Osteoblast (primary cell): Measurements from ENCODE around the gene SNX20. TPM values are rescaled to one million over a fixed set of nuclear protein-coding genes. Genes with fewer than 3 reads are reported as not detected.

Source experiments
- DNase-seq: peaks from one replicate; pipeline ENCODE4 v3.0.0; 2011; ENCODE audit warnings: low spot score, mixed read lengths; ENCODE audit not compliant: insufficient read length; ENCODE audit errors: missing footprints
- H2AFZ ChIP-seq: 2 replicates; pipeline ENCODE4 v1.6.0; 2011; ENCODE audit warnings: mild to moderate bottlenecking, low read length
- H3K27ac ChIP-seq: 2 replicates; pipeline ENCODE4 v1.5.1; 2011; ENCODE audit warnings: mild to moderate bottlenecking, low read depth, low read length, moderate library complexity
- H3K27me3 ChIP-seq: 2 replicates; pipeline ENCODE4 v1.6.0; 2012; ENCODE audit warnings: mild to moderate bottlenecking, control low read depth, inconsistent platforms, low read length, moderate library complexity; ENCODE audit not compliant: insufficient read depth
- H3K36me3 ChIP-seq: 2 replicates; pipeline ENCODE4 v1.5.1; 2011; ENCODE audit warnings: mild to moderate bottlenecking, low read length, control low read depth, moderate library complexity; ENCODE audit not compliant: insufficient read depth
- H3K4me1 ChIP-seq: 2 replicates; pipeline ENCODE4 v1.5.1; 2011; ENCODE audit warnings: mild to moderate bottlenecking, low read length, control low read depth, moderate library complexity; ENCODE audit not compliant: insufficient read depth
- H3K4me2 ChIP-seq: 2 replicates; pipeline ENCODE4 v1.6.0; 2011; ENCODE audit warnings: mild to moderate bottlenecking, low read length; ENCODE audit not compliant: insufficient read depth
- H3K4me3 ChIP-seq: fragments of 200-600 bp; sonication (generic); 3 replicates; pipeline ENCODE4 v1.5.1; 2012; ENCODE audit warnings: mild to moderate bottlenecking, low read length, inconsistent platforms; ENCODE audit not compliant: insufficient read depth
- H3K79me2 ChIP-seq: 2 replicates; pipeline ENCODE4 v1.6.0; 2012; ENCODE audit warnings: mild to moderate bottlenecking, low read length, control low read depth, inconsistent platforms; ENCODE audit not compliant: insufficient read depth
- H3K9me3 ChIP-seq: 2 replicates; pipeline ENCODE4 v1.5.1; 2011; ENCODE audit warnings: low read depth, low read length, control low read depth
- H4K20me1 ChIP-seq: 2 replicates; pipeline ENCODE4 v1.6.0; 2012; ENCODE audit warnings: mild to moderate bottlenecking, low read length, control low read depth; ENCODE audit not compliant: insufficient read depth
- CTCF ChIP-seq: IDR thresholded peaks from 2 replicates; pipeline ENCODE4 v1.5.1; 2011; ENCODE audit warnings: mild to moderate bottlenecking, low read depth, low read length, moderate library complexity; ENCODE audit errors: extremely low read depth
- total RNA-seq: library from RNA; depleted of rRNA; stranded (reverse); fragments of >200 nt; gene quantifications from 2 replicates; pipeline ENCODE4 v1.2.3, GENCODE V29; 2012

SNX20 gene
- total RNA-seq, 1 donor = not detected

GRCh38 chr16:50688867-50689266, 7.8 kb upstream of the SNX20 start:
- H2AFZ ChIP-seq = no peak overlapping the region
- no peaks in the 10 kb centered on the region for H3K9me3 ChIP-seq
- no peaks in the 10 kb centered on the region for H3K79me2 ChIP-seq
- H3K4me3 ChIP-seq = no peak overlapping the region
- no peaks in the 10 kb centered on the region for H3K36me3 ChIP-seq
- H4K20me1 ChIP-seq = no peaks in the 10 kb centered on the region
- DNase-seq = no peak
- H3K27ac ChIP-seq = no peak overlapping the region
- peaks cover 2% of the 10 kb centered on the region for H3K4me1 ChIP-seq
- TF ChIP-seq CTCF = no peak
- peaks cover 19% of the 10 kb centered on the region for H3K27me3 ChIP-seq
- no peak overlapping the region for H3K4me2 ChIP-seq

GRCh38 chr16:50688083-50688482, 7.0 kb upstream of the SNX20 start:
- DNase-seq = peak; percentile 81
- no peak for TF ChIP-seq CTCF
- no peaks in the 10 kb centered on the region for H3K9me3 ChIP-seq
- no peaks in the 10 kb centered on the region for H3K79me2 ChIP-seq
- H3K4me1 ChIP-seq = no peaks in the 10 kb centered on the region
- H3K27me3 ChIP-seq = peaks cover 16% of the 10 kb centered on the region
- no peak overlapping the region for H3K4me3 ChIP-seq
- H3K27ac ChIP-seq = no peak overlapping the region
- H3K4me2 ChIP-seq = no peak overlapping the region
- no peak overlapping the region for H2AFZ ChIP-seq
- no peaks in the 10 kb centered on the region for H4K20me1 ChIP-seq
- no peaks in the 10 kb centered on the region for H3K36me3 ChIP-seq

GRCh38 chr16:50685462-50686063, 4.5 kb upstream of the SNX20 start:
- DNase-seq = no peak
- H4K20me1 ChIP-seq = no peaks in the 10 kb centered on the region
- H3K4me3 ChIP-seq = no peak overlapping the region
- no peak overlapping the region for H3K27ac ChIP-seq
- no peak overlapping the region for H3K4me2 ChIP-seq
- no peaks in the 10 kb centered on the region for H3K4me1 ChIP-seq
- no peak overlapping the region for H2AFZ ChIP-seq
- TF ChIP-seq CTCF = no peak
- no peaks in the 10 kb centered on the region for H3K36me3 ChIP-seq
- no peaks in the 10 kb centered on the region for H3K79me2 ChIP-seq
- H3K27me3 ChIP-seq = peaks cover 9% of the 10 kb centered on the region
- no peaks in the 10 kb centered on the region for H3K9me3 ChIP-seq

GRCh38 chr16:50684823-50685461, 3.8 kb upstream of the SNX20 start:
- Histone ChIP-seq H3K27me3 (peaks cover 7% of the 10 kb centered on the region), H3K9me3 (no peaks in the 10 kb centered on the region), H3K4me3 (no peak overlapping the region), H3K27ac (no peak overlapping the region), H2AFZ (no peak overlapping the region), H3K79me2 (no peaks in the 10 kb centered on the region), H3K36me3 (no peaks in the 10 kb centered on the region), H4K20me1 (no peaks in the 10 kb centered on the region), H3K4me2 (no peak overlapping the region), H3K4me1 (no peaks in the 10 kb centered on the region)
- TF ChIP-seq CTCF = no peak
- no peak for DNase-seq
